ENCODE measurements around the gene UNC119. TPM values are rescaled to one million over a fixed set of nuclear protein-coding genes. Genes with fewer than 3 reads are reported as not detected.

Gene UNC119
- 30.6 and 34.5 TPM in 2 replicates for total RNA-seq

DNA sequence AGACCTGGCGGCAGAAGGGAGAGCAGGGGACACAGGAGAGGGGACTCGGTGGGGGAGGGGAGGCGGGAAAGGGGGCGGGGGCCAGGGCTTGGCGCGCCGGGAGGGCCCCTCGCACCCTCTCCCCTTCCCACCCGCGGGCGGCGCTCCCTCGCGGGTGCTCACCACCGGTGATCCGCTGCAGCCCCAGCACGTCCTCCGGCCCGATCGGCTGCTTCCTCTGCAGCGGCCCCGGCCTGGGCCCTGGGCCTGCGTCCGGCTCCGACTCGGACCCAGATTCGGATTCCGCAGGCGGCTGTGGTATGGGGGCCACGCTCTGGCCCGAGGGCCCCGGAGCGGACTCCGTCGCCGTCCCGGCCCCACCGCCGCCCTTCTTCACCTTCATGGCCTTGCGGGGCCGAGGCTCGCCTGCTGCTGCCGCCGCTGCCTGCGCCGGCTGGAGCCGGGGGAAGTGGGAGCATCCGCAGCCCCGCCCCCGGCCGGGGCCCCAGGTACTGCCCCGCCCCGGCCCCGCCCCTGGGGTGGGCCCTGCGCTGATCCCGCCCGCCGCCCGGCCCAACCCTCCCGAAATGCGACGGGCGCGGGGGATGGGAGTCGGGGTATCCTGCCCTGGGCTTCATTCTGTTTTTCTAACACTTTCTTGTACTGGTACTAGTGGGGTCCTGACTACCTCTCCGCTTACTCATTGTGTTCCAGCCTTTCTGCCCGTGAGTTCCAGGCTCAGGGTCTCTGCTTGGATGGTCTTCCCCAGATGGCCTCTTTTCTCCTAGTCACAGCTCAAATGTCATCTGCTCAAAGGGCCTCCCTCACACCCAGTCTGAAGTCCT lies at the start of gene UNC119:
TSS of gene UNC119 (minus strand) at position 449 of the 824 bp plus-strand sequence. CDS start at position 382, 67 bp downstream.

DNA sequence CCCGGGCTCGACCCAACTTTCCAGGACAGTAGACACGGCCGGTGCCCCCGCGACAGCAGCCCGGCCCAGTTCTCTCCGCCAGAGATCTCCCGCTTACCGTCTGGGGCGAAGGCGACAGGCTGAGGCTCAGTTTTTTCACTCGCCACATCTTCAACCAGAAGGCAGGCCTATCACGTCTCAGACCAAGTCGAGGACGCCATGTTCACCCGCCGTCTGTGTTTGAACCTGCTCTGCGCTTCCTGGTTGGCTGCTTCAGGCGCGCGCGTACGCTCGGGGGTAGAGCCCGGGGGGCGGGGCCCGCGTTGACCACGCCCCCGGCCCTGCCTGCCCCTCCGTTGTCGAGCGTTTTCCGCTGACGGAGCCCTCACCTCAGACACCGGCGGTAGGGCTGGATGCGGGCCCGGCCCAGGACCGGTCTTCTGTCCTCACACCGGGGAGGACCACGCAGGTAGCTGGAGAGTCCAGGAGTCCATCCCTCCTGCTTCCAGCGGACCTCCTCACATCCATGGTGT lies 46.4 kb upstream of the UNC119 start, which contains the start of gene SPAG5:
TSS of gene SPAG5 (minus strand) at position 227 of the 512 bp plus-strand sequence. CDS start at position 148, 79 bp downstream.

DNA sequence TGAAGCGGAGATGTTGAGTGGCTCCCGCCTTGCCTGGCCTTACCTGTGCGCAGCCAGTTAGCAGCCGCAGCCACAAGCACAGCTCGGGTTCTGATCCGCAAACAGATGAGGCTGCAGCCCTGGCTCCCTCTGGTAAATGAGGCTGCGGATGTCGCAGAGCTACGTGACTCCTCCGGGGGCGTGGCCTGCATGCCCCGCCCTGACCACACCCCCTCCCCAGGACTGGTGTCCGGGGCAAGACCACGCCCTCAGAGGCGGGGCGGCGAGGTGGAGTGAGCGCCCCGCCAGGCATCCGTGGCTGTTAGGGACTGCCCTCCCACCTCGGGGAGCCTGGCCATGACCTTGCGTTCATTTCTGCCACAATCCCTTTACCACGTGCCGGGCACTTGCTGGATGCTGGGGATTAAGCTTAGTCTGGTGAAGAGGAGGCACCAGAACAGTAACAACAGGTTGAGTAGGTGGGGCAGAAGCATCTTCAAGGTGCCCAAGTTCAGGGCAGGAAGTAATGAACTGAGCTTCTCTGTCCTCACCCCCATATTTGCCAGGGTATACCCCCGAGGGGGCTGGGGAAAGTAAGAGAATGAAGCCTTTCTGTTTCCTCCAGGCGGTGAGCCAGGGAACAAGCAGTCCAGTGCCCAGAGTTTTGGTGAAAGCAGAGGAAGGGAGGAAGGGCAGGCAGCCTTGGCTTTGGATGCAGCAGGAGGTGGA lies 24.5 kb upstream of the UNC119 start, which contains the start of gene ALDOC:
TSS of gene ALDOC (minus strand) at position 138 of the 708 bp plus-strand sequence. CDS start 1,363 bp downstream, outside the sequence.

DNA sequence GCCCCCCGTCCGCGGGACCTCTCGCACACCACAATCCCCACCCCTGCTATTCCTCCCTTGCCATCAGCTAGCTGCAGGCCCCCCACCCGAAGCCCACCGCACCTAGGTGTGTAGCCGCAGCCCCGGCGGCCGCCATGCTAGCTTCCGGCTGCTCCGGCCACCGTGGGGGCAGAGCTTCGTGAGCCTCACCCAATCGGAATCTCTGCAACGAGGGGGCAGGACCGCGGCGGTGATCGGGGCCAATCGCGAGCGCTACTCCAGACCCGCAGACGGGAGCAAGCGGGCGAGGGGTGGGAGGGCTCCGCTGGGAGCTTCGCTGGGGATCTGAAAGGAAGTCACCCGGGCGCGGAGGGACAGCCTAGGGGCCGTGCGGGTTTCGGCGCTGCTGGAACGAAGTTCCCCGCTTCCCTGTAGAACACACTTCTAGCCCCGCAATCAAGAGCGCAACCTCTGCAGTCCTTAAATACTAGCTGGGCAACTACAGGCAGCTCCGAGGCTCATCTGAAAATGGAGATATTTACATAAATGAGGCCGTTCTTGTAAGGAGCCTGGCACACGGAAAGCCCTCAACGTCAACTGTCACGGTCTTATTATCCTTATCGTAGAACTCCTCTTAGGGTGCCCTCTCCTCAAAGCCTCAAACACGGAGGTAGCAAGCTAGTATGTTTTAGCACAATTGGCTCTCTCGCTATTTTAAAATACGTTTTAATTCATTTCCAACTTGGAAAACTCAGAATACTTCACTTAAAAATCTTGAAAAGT lies 19.1 kb upstream of the UNC119 start, which contains the start of gene PIGS:
TSS of gene PIGS (minus strand) at position 164 of the 762 bp plus-strand sequence. CDS start at position 136, 28 bp downstream.

DNA sequence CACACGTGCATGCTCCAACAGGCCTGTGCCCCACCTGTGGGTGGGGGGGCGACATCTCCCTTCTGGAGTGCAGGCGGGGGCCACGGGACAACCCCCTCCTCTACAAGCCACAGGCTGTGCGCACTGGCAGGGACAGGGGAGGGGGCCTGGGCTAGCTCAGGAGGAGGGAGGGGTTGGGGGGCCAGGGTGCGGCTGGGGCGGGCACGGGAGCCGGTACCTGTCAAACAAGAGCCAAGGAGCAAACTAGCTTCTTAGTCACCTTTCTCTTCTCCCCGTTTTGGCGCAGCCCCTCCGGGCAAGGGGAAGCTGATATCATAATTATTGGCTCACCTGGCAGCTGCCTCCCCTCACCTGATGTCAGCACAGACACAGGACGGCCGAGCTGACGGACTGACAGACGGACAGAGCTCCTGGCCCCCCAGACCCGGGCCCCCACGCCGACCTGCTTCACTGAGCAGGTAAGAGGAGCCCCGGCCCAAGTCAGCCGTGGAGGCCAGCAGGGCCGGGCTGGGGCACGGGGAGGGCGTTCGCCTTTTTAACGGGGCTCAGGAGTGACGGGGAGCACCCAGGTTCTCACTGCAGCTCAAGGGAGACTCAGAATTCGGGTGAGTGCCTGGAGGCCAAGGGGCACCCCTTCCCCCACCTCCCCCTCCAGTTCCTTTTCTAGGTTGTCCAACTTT lies 46.3 kb downstream of the UNC119 start, which contains the start of gene FOXN1:
TSS of gene FOXN1 (plus strand) at position 363 of the 680 bp plus-strand sequence. CDS start 17,622 bp downstream, outside the sequence.

Other genes starting within 250 kb of the UNC119 start
- gene TMEM97, start 233.4 kb downstream of the UNC119 start, total RNA-seq = 10.6 and 14.3 TPM in 2 replicates
- gene IFT20, start 217.2 kb downstream of the UNC119 start, total RNA-seq = 42.4 and 48.0 TPM in 2 replicates
- gene TNFAIP1, start 216.9 kb downstream of the UNC119 start, total RNA-seq = 26.6 and 65.3 TPM in 2 replicates
- gene POLDIP2, start 195.1 kb downstream of the UNC119 start, total RNA-seq = 70.8 and 82.9 TPM in 2 replicates
- not detected in 2 replicates for gene SEBOX, start 187.4 kb downstream of the UNC119 start, total RNA-seq
- not detected in 2 replicates for gene VTN, start 182.3 kb downstream of the UNC119 start, total RNA-seq
- 0.21 and 0.48 TPM in 2 replicates for gene SARM1, start 180.9 kb downstream of the UNC119 start, total RNA-seq
- 6.3 and 12.6 TPM in 2 replicates for gene SLC46A1, start 146.4 kb downstream of the UNC119 start, total RNA-seq
- not detected in 2 replicates for gene SLC13A2, start 79.0 kb downstream of the UNC119 start, total RNA-seq
- gene FOXN1, start 46.3 kb downstream of the UNC119 start, total RNA-seq = 0.21 and 0.24 TPM in 2 replicates
- gene PIGS, start 18.9 kb upstream of the UNC119 start, total RNA-seq = 45.2 and 48.4 TPM in 2 replicates
- gene ALDOC, start 24.3 kb upstream of the UNC119 start, total RNA-seq = 78.4 and 88.7 TPM in 2 replicates
- 0.85 and 3.9 TPM in 2 replicates for gene SPAG5, start 46.4 kb upstream of the UNC119 start, total RNA-seq
- gene RSKR, start 61.6 kb upstream of the UNC119 start, total RNA-seq = 2.7 and 4.7 TPM in 2 replicates
- gene BLTP2, start 92.5 kb upstream of the UNC119 start, total RNA-seq = 101 and 151 TPM in 2 replicates
- 51.1 and 56.1 TPM in 2 replicates for gene SDF2, start 109.3 kb upstream of the UNC119 start, total RNA-seq
- 24.3 and 28.4 TPM in 2 replicates for gene SUPT6H, start 109.6 kb upstream of the UNC119 start, total RNA-seq
- gene PROCA1, start 159.3 kb upstream of the UNC119 start, total RNA-seq = 0.24 and 0.64 TPM in 2 replicates
- 118 and 133 TPM in 2 replicates for gene RAB34, start 165.2 kb upstream of the UNC119 start, total RNA-seq
- 783 and 1,374 TPM in 2 replicates for gene RPL23A, start 167.4 kb upstream of the UNC119 start, total RNA-seq
- 9.4 and 10.6 TPM in 2 replicates for gene TLCD1, start 173.6 kb upstream of the UNC119 start, total RNA-seq
- 2.6 and 4.1 TPM in 2 replicates for gene NEK8, start 176.2 kb upstream of the UNC119 start, total RNA-seq
- 37.9 and 57.4 TPM in 2 replicates for gene TRAF4, start 191.4 kb upstream of the UNC119 start, total RNA-seq